Measurements from ENCODE around the gene RNU1-4.
"Not testable (repeated sequence)": the region's sequence is repeated elsewhere in the genome, so short reads cannot be mapped to it uniquely, and the experiment has no call there.

Gene RNU1-4

DNA sequence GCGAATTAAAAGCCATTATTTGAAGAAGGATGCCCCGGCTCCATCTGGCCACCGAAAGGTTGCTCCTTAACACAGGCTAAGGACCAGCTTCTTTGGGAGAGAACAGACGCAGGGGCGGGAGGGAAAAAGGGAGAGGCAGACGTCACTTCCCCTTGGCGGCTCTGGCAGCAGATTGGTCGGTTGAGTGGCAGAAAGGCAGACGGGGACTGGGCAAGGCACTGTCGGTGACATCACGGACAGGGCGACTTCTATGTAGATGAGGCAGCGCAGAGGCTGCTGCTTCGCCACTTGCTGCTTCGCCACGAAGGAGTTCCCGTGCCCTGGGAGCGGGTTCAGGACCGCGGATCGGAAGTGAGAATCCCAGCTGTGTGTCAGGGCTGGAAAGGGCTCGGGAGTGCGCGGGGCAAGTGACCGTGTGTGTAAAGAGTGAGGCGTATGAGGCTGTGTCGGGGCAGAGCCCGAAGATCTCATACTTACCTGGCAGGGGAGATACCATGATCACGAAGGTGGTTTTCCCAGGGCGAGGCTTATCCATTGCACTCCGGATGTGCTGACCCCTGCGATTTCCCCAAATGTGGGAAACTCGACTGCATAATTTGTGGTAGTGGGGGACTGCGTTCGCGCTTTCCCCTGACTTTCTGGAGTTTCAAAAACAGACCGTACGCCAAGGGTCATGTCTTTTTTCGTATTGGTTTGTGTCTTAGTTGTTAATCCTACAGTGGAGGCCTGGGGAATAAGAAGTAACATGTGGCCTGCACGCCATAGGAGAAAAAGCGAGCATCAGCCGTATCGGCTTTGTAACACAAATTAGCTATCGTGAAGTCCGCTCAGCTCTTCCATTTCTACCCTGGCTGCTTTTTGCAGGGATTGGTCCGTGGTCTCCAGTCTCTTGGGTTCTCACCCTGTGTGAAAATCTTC, at the start of gene RNU1-4:
TSS of gene RNU1-4 (plus strand) at position 470 of the 918 bp plus-strand sequence.
- not testable (repeated sequence) for DNase-seq

DNA sequence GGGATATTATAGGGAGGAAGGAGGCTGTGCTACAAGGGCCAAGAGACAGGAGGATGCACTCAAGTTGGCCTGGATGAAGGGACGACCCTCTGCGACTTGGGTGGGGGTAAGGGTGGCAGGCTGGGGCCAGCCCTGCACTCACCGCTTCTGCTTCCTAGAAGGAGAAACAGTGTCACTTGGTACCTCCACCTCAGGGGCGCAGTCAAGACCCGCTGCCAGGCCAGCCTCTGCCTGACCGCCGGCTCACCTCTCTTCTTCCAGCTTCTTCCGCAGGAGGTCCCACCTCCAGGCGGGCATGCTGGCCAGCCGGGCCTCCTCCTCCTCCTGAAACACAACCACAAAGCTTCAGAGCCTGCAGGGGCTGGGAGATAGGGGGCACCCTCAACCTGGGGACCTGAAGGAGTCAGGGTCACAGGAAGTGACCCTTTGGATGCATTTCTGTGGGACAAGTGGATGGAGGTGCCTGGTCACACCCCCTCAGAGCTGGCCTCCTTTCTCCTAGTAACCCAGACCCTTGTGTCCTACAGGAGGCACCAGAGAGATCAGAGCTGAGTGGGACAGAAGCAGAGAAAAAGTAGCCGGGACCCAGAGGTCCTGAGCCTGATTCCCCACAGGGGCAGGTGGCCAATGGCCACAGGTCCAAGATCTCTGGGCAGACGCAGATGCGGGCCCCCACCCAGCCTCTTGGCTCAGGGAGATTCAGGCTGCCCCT, 49.2 kb upstream of the RNU1-4 start:
- DNase-seq: not testable (repeated sequence)

GRCh38 chr1:16692283-16692682, 48.0 kb upstream of the RNU1-4 start:
- not testable (repeated sequence) for DNase-seq

DNA sequence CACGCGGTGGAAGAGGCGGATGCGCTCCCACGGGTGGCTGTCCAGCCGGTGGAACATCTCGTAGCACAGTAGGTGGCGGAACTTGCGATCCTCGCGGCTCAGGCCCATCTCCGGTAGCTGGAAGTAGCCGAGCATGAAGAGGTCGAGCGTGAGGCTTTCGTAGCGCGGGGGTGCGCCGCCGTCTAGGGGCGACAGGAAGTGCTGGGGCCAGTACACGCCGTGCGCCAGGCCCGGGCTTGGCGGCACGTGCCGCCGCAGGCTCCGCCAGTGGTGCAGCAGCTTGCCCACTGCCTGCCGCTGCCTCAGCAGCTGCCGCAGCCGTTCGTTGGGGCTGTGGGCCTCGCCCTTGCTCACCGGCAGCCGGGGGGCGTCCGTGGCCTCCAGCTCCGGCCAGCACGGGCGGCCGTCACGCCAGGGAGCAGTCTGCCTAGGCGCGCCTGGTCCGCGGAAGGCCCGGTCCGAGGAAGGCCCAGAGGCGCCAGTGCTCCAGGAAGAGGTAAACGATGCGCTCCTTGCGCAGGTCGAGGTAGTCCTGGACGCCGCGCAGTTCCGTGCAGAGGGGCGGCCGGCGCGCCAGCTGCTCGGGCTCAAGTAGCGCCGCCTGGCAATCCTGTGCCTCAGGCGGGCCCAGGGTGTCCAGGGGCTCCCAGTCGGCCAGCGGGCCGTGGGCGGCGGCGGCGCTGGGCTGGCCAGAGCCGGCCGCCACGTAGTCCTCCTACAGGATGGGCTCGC, 47.4 kb upstream of the RNU1-4 start:
- DNase-seq: not testable (repeated sequence)

GRCh38 chr1:16693449-16694307, 46.6 kb upstream of the RNU1-4 start:
- not testable (repeated sequence) for DNase-seq

DNA sequence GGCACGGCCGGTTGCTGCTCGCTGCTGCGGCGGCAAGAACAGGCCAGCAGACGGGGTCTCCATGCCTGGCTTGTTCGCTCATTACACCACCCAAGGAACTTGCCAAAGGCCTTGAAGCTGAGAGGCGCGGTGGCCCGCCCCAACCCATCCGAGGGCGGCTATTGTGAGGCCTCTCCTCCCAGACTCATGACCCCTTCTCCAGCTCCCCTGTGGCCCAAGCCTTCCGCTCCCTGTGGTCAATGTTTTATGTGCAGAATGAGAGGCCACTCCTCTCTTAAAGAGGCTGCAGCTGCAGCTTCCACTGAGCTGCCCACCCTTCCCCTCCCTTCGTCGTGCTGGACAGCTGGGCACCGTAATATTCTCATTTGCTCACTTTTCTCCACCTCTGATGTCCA, 46.0 kb upstream of the RNU1-4 start:
- DNase-seq: not testable (repeated sequence)

DNA sequence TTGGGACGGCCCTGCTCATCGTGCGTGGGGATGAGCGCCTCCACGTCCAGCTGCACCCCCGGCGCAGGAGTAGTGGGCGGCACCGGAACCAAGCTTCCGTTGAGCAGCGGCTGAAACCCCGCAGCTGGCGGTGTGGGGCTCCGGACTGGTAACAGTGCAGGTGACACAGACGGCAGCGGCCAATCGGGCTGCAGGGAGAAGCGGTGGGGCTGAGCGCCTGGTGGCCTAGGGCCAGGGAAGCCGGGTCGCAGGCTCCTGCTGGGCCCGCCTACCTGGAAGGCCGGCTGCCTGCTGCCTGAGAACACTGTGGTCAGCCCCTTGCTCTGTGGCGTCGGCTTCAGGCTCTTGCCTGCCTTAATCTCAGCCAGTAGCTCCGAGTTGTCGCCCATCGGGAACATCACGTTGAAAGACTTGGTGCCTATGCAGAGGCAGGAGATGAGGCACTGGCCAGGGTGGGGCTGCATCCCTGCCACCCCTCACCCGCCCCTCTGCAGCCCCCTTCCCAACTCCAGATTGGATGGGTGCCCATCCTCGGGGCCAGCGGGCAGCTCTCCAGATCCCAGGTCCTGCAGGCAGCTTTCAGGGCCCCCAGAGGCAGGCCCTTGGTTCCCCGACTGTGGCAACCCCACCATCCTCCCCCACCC, 43.7 kb upstream of the RNU1-4 start:
- not testable (repeated sequence) for DNase-seq

DNA sequence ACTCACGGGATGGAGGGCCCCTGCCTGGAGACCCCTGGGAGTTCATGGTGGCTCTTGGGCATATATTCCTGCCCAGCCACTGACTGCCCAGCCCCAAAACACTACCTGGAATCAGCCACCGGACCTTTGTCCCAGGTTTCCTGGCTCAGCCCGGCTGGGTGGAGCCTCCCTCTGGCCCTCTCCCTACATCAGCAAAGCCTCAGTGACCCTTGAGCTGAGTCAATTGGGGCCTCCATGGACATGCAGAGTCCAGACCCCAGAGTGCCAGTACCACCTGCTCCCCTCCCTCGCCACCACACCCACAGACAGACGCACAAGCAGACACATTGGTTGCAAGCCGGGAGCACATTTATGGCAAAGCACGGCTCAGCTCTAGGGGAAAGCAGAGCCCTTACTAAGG, 43.2 kb upstream of the RNU1-4 start:
- DNase-seq: not testable (repeated sequence)

- DNase-seq: not testable (repeated sequence)
Observed at GRCh38 chr1:16699440-16699839, 40.9 kb upstream of the RNU1-4 start.

DNA sequence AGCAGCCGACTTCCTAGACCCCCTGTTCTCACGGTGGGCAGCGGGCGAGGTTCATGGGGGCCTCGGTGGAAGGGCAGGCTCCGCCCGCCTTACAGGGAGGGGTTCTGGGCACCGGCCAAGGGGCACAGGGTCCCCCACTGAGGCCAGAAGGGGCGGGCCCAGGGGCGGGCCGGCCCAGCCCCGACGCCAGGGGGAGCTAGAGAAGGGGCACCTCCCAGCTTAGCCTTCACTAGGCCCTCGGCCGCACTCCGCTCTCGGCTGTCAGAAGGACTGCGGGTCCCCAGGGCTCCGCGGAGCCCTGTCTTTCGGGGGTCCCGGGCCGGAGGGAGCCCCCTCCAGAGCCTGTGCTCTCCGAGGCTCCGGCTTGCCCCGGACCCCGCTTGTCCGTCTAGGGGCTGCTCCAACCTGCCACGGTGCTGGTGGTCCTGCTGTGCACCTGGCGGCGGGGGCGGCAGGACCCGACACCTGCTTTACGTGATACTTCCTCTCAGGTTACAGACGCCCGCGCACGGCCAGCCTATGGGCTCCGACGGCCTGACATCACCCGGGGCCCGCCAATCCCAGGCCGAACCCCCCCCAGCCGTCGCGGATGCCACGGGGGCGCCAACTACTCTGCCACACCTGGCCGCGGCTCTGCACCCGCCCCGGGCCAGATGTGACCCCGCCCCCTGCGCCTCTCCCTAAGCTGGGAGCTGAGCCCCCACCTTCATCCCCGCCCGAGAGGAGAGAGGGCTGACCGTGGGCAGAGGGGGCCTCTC, 40.0 kb upstream of the RNU1-4 start:
- DNase-seq: not testable (repeated sequence)

DNA sequence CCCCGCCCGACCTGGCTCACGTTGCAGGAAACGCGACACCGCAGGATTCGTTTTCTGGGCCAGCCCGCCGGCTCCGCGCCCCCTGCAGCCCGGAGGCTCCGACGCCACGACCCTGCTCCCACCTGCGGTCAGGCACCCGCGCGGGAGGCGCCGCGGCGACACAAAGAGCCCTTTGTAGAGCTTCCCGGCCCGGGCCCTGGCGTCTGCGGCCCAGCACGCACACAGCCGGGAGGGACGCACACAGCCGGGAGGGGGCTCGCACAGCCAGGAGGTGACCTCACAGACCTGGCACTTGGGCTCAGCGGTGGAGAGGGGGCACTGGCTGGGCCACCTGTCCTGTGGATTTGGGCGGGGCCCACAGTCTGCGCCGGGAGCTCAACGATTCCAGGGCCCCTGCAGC, 39.1 kb upstream of the RNU1-4 start:
- DNase-seq: not testable (repeated sequence)

- not testable (repeated sequence) for DNase-seq
Observed at GRCh38 chr1:16702280-16702679, 38.0 kb upstream of the RNU1-4 start.

GRCh38 chr1:16703141-16703540, 37.2 kb upstream of the RNU1-4 start:
- DNase-seq: not testable (repeated sequence)

GRCh38 chr1:16703602-16704001, 36.7 kb upstream of the RNU1-4 start:
- DNase-seq: not testable (repeated sequence)

- not testable (repeated sequence) for DNase-seq
Observed at GRCh38 chr1:16704076-16704475, 36.2 kb upstream of the RNU1-4 start.

GRCh38 chr1:16704502-16705100, 35.7 kb upstream of the RNU1-4 start:
- DNase-seq: not testable (repeated sequence)

DNA sequence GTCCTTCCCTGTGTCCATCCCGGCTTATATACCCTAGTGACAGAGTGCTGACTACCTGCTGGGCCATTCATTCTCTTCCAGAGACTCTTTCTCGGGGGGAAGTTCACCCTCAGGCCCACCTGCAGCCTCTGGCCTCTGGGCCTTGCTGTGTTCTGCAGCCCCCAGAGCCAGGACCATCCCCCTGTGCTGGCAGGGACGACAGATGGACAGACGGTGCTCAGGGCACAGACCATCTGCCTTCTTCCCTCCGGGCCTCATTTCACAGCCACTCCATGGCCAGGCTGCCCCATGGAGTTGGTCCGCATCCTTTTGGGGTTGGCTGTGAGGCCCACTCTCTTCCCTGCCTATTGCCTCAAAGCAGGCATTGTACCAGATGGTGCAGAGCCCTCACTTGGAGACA, 34.0 kb upstream of the RNU1-4 start:
- not testable (repeated sequence) for DNase-seq

DNA sequence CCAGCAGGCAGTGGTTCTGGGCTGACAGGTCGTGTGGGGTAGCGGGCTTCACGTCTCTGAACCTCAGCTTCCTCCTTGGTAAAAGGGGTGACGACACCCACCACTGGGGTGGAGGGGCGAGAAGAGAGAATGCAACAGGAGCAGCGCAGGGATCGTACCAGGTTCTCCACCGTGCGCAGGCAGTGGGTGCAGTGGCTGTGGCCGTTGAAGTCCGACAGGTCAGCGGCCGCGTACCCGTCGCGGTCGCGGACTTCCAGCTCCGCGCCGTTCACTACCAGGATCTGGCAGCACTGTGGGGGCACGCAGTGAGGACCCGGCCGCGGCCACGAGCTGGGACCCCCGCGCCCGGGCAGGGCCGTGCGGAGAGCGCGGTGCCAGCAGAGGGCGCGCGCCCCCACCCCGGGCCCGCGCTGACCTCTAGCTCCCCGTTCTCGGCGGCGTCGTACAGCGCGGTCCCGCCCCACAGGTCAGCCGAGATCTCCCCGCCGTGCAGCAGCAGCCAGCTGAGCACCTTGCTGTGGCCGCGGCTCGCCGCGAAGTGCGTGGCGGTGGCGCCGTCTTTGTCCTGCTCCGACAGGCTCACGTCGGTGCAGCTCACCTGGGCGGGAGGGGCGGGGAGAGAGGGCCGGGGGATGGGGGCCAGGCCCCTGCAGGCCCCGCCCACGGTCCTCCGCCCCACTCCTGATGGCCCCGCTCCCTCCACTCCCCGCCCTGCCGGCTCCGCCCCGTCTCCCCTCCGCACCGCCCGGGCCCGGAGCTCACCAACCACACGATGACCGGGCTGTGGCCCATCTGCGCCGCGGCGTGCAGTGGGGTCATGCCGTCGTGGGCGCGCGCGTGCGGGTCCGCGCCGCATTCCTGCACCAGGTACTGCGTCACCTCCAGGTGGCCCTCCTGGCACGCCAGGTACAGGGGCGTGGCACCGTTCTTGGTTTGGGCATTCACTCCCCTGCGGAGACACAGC, 32.9 kb upstream of the RNU1-4 start:
- DNase-seq: peak in 1 of 2 donors; percentile 13

DNA sequence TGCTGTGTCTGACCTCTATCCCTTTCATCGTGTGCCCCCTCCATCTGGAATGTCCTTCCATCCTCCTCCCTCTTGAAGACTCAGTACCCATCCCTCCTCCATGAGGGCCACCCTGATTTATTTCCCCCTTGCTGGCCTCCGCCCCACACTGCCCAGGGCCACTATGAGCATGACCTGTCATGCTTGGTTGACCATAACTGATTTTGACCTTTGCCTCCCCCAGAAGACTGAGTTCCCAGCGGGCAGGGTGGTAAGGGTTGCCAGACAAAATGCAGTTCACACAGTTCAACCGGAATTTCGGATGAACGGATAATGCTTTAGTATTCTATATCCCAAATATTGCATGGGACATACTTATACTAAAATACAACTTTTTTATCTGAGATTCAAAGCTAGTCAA, 31.6 kb upstream of the RNU1-4 start:
- DNase-seq: not testable (repeated sequence)
